Pancreas (tissue), 10 donors: Measurements from ENCODE around the gene RAD51B. TPM values are rescaled to one million over a fixed set of nuclear protein-coding genes. Genes with fewer than 3 reads are reported as not detected.
A peak's percentile ranks its signal among the peaks of the same experiment; 100 is the strongest.

Source experiments
- ATAC-seq, 4 donors: fragments of 200-7000 bp; cut with Tn5 transposase; one replicate each; pipeline versions ENCODE4 v1.8.0 to v1.9.1; 2020; ENCODE audit warnings: mild to moderate bottlenecking in 4 of 4, moderate library complexity in 4 of 4
- DNase-seq, 6 donors: peaks; one replicate each; pipeline ENCODE4 v3.0.0-alpha.2; 2020
- FAIRE-seq: peaks from 2 replicates; lab custom pipeline; 2012; peaks lifted over from hg19 to GRCh38; lab: Jason Lieb, UNC
- H3K27ac ChIP-seq, 4 donors: fragments of 200-600 bp; sonication (generic); 1 replicate in 3 of 4; 2 replicates in 1 of 4; pipeline versions ENCODE4 v1.5.0 to v1.8.0; 2020
- H3K27me3 ChIP-seq, 4 donors: fragments of 200-600 bp; one replicate each; pipeline ENCODE4 v1.8.0; 2021
- H3K36me3 ChIP-seq, 3 donors: fragments of 200-600 bp; sonication (generic) in 1 of 3; one replicate each; pipeline versions ENCODE4 v1.5.0 to v1.8.0; 2020 to 2021
- H3K4me1 ChIP-seq, 3 donors: fragments of 200-600 bp; one replicate each; pipeline ENCODE4 v1.8.0; 2021
- H3K4me3 ChIP-seq, 4 donors: fragments of 200-600 bp; sonication (generic) in 2 of 4; one replicate each; pipeline versions ENCODE4 v1.5.0 to v1.8.0; 2020 to 2021
- H3K9me3 ChIP-seq, 4 donors: fragments of 200-600 bp; one replicate each; pipeline ENCODE4 v1.8.0; 2021
- CTCF ChIP-seq, 4 donors: fragments of 200-600 bp; sonication (generic) in 3 of 4; IDR thresholded peaks; one replicate each; pipeline versions ENCODE4 v1.5.0 to v1.8.0; 2021; ENCODE audit warnings: antibody characterized with exemption in 4 of 4
- WGBS, 2 donors: extraction: QIAGEN DNeasy Blood & Tissue Kit; methylation state at CpG; one replicate each; pipeline ENCODE4 v1.1.7; 2013; 5-methylcytosine and 5-hydroxymethylcytosine counted together
- intact Hi-C, 3 donors: fragments of 100-400 bp; cut with DNase I; formaldehyde crosslinking; loops; one replicate each; pipeline versions ENCODE4 v1.11.1 to v1.14.2; 2022
- polyA plus RNA-seq, 2 donors: library from polyadenylated mRNA; stranded (reverse); fragments of 200-250 nt; gene quantifications; one replicate each; pipeline ENCODE4 v1.2.3, GENCODE V29; 2013
- total RNA-seq, 6 donors: library from RNA; stranded (reverse); fragmentation: NEBNext Ultra II Directional in 4 of 6; extraction: Animal tissue kit (Norgen Biotek cat#: 25700) in 4 of 6; gene quantifications; one replicate each; pipeline versions ENCODE4 v1.2.1 to v1.2.4, GENCODE V29; 2021 to 2023
- donor health status: healthy with polysubstance abuse.
- donor health status: DM: no; HTN: no; CAD: no; lungs with moderate emphysema.
- donor health status: DM: no; HTN: no; CAD: no.
- donor health status: control.
- donor health status: control.
- donor health status: Bipolar disorder and iron deficiency.
- donor health status: DM: yes; HTN: yes; CAD: no.
- donor health status: DM: no; HTN: no; CAD: no.
- donor health status: DM: no; HTN: no; CAD: no.
- donor health status: DM: yes; HTN: yes; CAD: no.

RAD51B gene
- total and polyA plus RNA-seq, 8 donors: 1.1 to 17.3 (median 5.8) TPM

GRCh38 chr14:68680541-68681051 lies 861.0 kb downstream of the RAD51B start:
- Histone ChIP-seq H3K27ac (peak overlapping the region in 2 of 4 donors; percentile 45 to 71), H3K27me3 (no peaks in the 10 kb centered on the region), H3K9me3 (no peaks in the 10 kb centered on the region), H3K4me1 (peaks cover 19 to 56% (median 25%) of the 10 kb centered on the region in 3 donors), H3K4me3 (no peak overlapping the region), H3K36me3 (no peaks in the 10 kb centered on the region)
- ATAC-seq: no peak
- intact Hi-C loops: no loop called here
- FAIRE-seq: no peak
- 66 to 71% methylated on average over 9 of the region's 9 CpGs for WGBS, 2 donors
- no peak for DNase-seq
- no peak for TF ChIP-seq CTCF (IDR thresholded peaks at IDR 0.05)

GRCh38 chr14:68681256-68682011 lies 861.9 kb downstream of the RAD51B start:
- DNase-seq: no peak
- ATAC-seq: no peak
- H3K36me3 ChIP-seq: no peaks in the 10 kb centered on the region
- H3K27ac ChIP-seq: peak overlapping the region in 1 of 4 donors; percentile 10
- FAIRE-seq: no peak
- H3K9me3 ChIP-seq: no peaks in the 10 kb centered on the region
- no peak for TF ChIP-seq CTCF (IDR thresholded peaks at IDR 0.05)
- H3K4me1 ChIP-seq: peaks cover 19 to 59% (median 25%) of the 10 kb centered on the region in 3 donors
- intact Hi-C loops: no loop called here
- no peak overlapping the region for H3K4me3 ChIP-seq
- H3K27me3 ChIP-seq: no peaks in the 10 kb centered on the region
- 87 to 88% methylated on average over 9 of the region's 9 CpGs for WGBS, 2 donors

- 75 to 78% methylated on average over 15 of the region's 15 CpGs for WGBS, 2 donors
- H3K9me3 ChIP-seq: no peaks in the 10 kb centered on the region
- peak in 3 of 4 donors; percentile 16 to 52 (median 38) for ATAC-seq
These were observed 862.9 kb downstream of the RAD51B start for GRCh38 chr14:68682166-68683103.

GRCh38 chr14:68683326-68683725 lies 863.7 kb downstream of the RAD51B start:
- FAIRE-seq: no peak
- no peak for DNase-seq
- WGBS, 2 donors: 92% methylated on average over 7 of the region's 7 CpGs
- Histone ChIP-seq H3K36me3 (no peaks in the 10 kb centered on the region), H3K9me3 (no peaks in the 10 kb centered on the region), H3K4me3 (no peak overlapping the region), H3K27me3 (no peaks in the 10 kb centered on the region), H3K4me1 (peaks cover 17 to 53% (median 18%) of the 10 kb centered on the region in 3 donors), H3K27ac (peak overlapping the region in 3 of 4 donors; percentile 33 to 75 (median 68))
- no peak for TF ChIP-seq CTCF (IDR thresholded peaks at IDR 0.05)
- no peak for ATAC-seq
- intact Hi-C loops: no loop called here

More at GRCh38 chr14:68682166-68683103, 862.9 kb downstream of the RAD51B start:
- no peaks in the 10 kb centered on the region for H3K27me3 ChIP-seq
- no peak for DNase-seq
- no peak overlapping the region for H3K4me3 ChIP-seq
- H3K4me1 ChIP-seq: peaks cover 19 to 59% (median 25%) of the 10 kb centered on the region in 3 donors
- no peak for TF ChIP-seq CTCF (IDR thresholded peaks at IDR 0.05)
- peak overlapping the region in 2 of 4 donors; percentile 68 to 75 for H3K27ac ChIP-seq
- intact Hi-C loops: no loop called here
- no peaks in the 10 kb centered on the region for H3K36me3 ChIP-seq
- no peak for FAIRE-seq
